MV-4-11 (cell line): ENCODE results near the gene THOC2.

Source experiments
- DNase-seq: peaks from one replicate; lab custom pipeline; 2025; lab: John Stamatoyannopoulos, UW

The THOC2 gene

GRCh38 chrX:123563167-123563566, 169.7 kb downstream of the THOC2 start:
- no peak for DNase-seq

- DNase-seq = no peak
Measured at GRCh38 chrX:123562342-123563146, 170.3 kb downstream of the THOC2 start.

GRCh38 chrX:123561439-123562215, 171.2 kb downstream of the THOC2 start:
- no peak for DNase-seq

- no peak for DNase-seq
Measured at GRCh38 chrX:123550829-123551228, 182.0 kb downstream of the THOC2 start.
